Smooth muscle cell (in vitro differentiated cells): ENCODE measurements around the gene ADAMTSL5. TPM values are rescaled to one million over a fixed set of nuclear protein-coding genes. Genes with fewer than 3 reads are reported as not detected.
A peak's percentile ranks its signal among the peaks of the same experiment; 100 is the strongest.

Source experiments
- DNase-seq: peaks from one replicate; lab custom pipeline; 2025; ENCODE audit not compliant: unreplicated experiment; lab: John Stamatoyannopoulos, UW
- H2AFZ ChIP-seq: fragments of 200-600 bp; sonication (generic); 2 replicates; pipeline ENCODE4 v1.6.0; 2016; ENCODE audit warnings: antibody characterized with exemption, low read depth, mild to moderate bottlenecking
- H3F3A ChIP-seq: fragments of 200-600 bp; sonication (generic); 2 replicates; pipeline ENCODE4 v1.6.0; 2017; ENCODE audit warnings: antibody characterized with exemption, low read depth
- H3K27ac ChIP-seq: fragments of 200-600 bp; sonication (generic); 2 replicates; pipeline ENCODE4 v1.5.1; 2016; ENCODE audit warnings: low read depth, mild to moderate bottlenecking
- H3K27me3 ChIP-seq: fragments of 200-600 bp; sonication (generic); 2 replicates; pipeline ENCODE4 v1.6.1; 2016; ENCODE audit warnings: low read depth, mild to moderate bottlenecking
- H3K36me3 ChIP-seq: fragments of 200-600 bp; sonication (generic); 2 replicates; pipeline ENCODE4 v1.5.1; 2016; ENCODE audit warnings: low read depth
- H3K4me1 ChIP-seq: fragments of 200-600 bp; sonication (generic); 2 replicates; pipeline ENCODE4 v1.5.1; 2016; ENCODE audit warnings: low read depth
- H3K4me2 ChIP-seq: fragments of 200-600 bp; sonication (generic); 2 replicates; pipeline ENCODE4 v1.6.0; 2016; ENCODE audit warnings: mild to moderate bottlenecking
- H3K4me3 ChIP-seq: fragments of 200-600 bp; sonication (generic); 2 replicates; pipeline ENCODE4 v1.5.1; 2016; ENCODE audit warnings: mild to moderate bottlenecking
- H3K79me2 ChIP-seq: fragments of 200-600 bp; sonication (generic); 2 replicates; pipeline ENCODE4 v1.6.0; 2016; ENCODE audit warnings: low read depth, mild to moderate bottlenecking
- H3K9ac ChIP-seq: fragments of 200-600 bp; sonication (generic); 2 replicates; pipeline ENCODE4 v1.6.0; 2016; ENCODE audit warnings: low read depth
- H3K9me3 ChIP-seq: fragments of 200-600 bp; sonication (generic); replicated peaks from 2 replicates; pipeline ENCODE4 v1.5.1; 2016; ENCODE audit warnings: low read depth
- H4K20me1 ChIP-seq: fragments of 200-600 bp; sonication (generic); 2 replicates; pipeline ENCODE4 v1.6.0; 2016; ENCODE audit warnings: low read depth
- CTCF ChIP-seq: fragments of 200-600 bp; sonication (generic); IDR thresholded peaks from 2 replicates; pipeline ENCODE4 v1.5.1; 2017; ENCODE audit warnings: borderline replicate concordance, mild to moderate bottlenecking, antibody characterized with exemption; ENCODE audit not compliant: insufficient read depth, poor library complexity, severe bottlenecking
- WGBS: methylation state at CpG from one replicate; pipeline ENCODE4 v1.1.7; 2016; ENCODE audit warnings: low lambda C conversion rate; 5-methylcytosine and 5-hydroxymethylcytosine counted together
- polyA plus RNA-seq: library from polyadenylated mRNA; unstranded; fragments of >200 nt; fragmentation: Nextera tagmentation; extraction: Ambion mirVana; gene quantifications from 2 replicates; pipeline ENCODE4 v1.2.1, GENCODE V29; 2016
- total RNA-seq: library from RNA; depleted of rRNA; stranded (reverse); fragments of >200 nt; gene quantifications from 2 replicates; pipeline ENCODE4 v1.2.3, GENCODE V29; 2014

The ADAMTSL5 gene
- total and polyA plus RNA-seq, 2 experiments from 2014 or later = 16.4 to 24.3 TPM

GRCh38 chr19:1510442-1510806 is 2.4 kb downstream of the ADAMTSL5 start:
- Histone ChIP-seq H3K4me3 (peak overlapping the region; percentile 18), H3K79me2 (no peaks in the 10 kb centered on the region), H3F3A (peaks cover 16% of the 10 kb centered on the region), H3K36me3 (no peaks in the 10 kb centered on the region), H4K20me1 (no peaks in the 10 kb centered on the region), H3K27ac (no peak overlapping the region), H3K4me1 (peaks cover 11% of the 10 kb centered on the region), H3K4me2 (peak overlapping the region; percentile 37), H3K9ac (no peak overlapping the region), H3K27me3 (no peaks in the 10 kb centered on the region), H2AFZ (no peak overlapping the region), H3K9me3 (no peaks in the 10 kb centered on the region)
- no peak for DNase-seq
- 59% methylated on average over 7 of the region's 25 CpGs for WGBS
- TF ChIP-seq CTCF = no peak

DNA sequence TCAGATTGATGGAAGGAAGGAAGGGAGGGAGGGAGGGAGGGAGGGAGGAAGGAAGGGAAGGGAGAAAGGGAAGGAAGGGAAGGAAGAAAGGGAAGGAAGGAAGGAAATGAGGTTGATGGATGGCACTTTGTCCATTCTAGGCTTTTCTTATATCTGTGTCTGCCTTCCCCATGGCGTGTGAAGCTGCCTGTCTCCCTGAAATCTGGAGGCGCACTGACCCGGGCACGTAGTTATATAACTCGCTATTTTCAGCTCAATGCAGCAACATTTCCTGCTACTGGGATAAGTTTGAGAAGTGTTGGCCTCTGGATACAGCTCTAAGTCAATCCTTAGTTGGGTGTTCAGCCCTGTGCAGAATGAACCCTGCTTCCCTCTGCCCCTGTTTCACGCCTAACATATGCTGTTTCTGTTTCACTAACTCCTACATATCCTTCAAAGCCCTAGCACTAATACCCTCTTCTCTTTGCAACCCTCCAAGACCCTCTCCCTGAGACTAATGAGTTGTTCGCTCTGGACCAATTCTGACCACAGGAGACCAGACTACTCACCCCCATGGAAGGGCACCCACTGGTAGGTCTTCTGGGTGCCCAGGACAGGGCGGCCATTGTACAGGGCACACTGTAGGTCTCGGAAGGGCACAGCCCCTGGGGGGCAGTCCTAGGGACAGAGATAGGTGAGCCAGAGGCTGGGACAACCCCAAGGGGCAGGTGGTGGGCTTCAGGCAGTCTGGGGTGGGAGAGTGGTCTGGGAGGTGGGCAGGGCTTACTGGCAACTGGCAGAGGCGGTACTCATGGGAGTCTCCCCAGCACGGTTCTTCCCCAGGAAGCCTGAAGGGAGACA is 3.0 kb downstream of the ADAMTSL5 start:
- H2AFZ ChIP-seq = no peak overlapping the region
- 80% methylated on average over 9 of the region's 11 CpGs for whole genome bisulfite sequencing
- no peaks in the 10 kb centered on the region for H3K79me2 ChIP-seq
- H4K20me1 ChIP-seq = no peaks in the 10 kb centered on the region
- H3K4me1 ChIP-seq = peaks cover 11% of the 10 kb centered on the region
- peak overlapping the region; percentile 37 for H3K4me2 ChIP-seq
- H3K27ac ChIP-seq = no peak overlapping the region
- no peak overlapping the region for H3K4me3 ChIP-seq
- no peaks in the 10 kb centered on the region for H3K27me3 ChIP-seq
- DNase-seq = no peak
- H3K9ac ChIP-seq = no peak overlapping the region
- no peaks in the 10 kb centered on the region for H3K9me3 ChIP-seq
- no peaks in the 10 kb centered on the region for H3K36me3 ChIP-seq
- no peak for TF ChIP-seq CTCF
- H3F3A ChIP-seq = peaks cover 16% of the 10 kb centered on the region

- peaks cover 16% of the 10 kb centered on the region for H3F3A ChIP-seq
- H4K20me1 ChIP-seq = no peaks in the 10 kb centered on the region
- H3K27ac ChIP-seq = no peak overlapping the region
- H3K4me2 ChIP-seq = peak overlapping the region; percentile 87
- H3K9ac ChIP-seq = no peak overlapping the region
- H3K36me3 ChIP-seq = no peaks in the 10 kb centered on the region
- H3K4me1 ChIP-seq = peaks cover 14% of the 10 kb centered on the region
- no peaks in the 10 kb centered on the region for H3K79me2 ChIP-seq
- WGBS = 41% methylated on average over 12 of the region's 12 CpGs
- DNase-seq = no peak
- no peaks in the 10 kb centered on the region for H3K9me3 ChIP-seq
- H3K27me3 ChIP-seq = peaks cover under 1% of the 10 kb centered on the region
- TF ChIP-seq CTCF = no peak
- H3K4me3 ChIP-seq = peak overlapping the region; percentile 58
- no peak overlapping the region for H2AFZ ChIP-seq
Observed at GRCh38 chr19:1508507-1508856, 4.3 kb downstream of the ADAMTSL5 start.
